Upper lobe of left lung (tissue), 4 donors: ENCODE data around the gene RAVER2.

Experiments
- POLR2A ChIP-seq, 4 donors: fragments of 450-650 bp; IDR thresholded peaks; one replicate each; pipeline ENCODE4 v1.5.1; 2016 to 2017; ENCODE audit warnings: antibody characterized with exemption in 4 of 4, mild to moderate bottlenecking in 2 of 4
- TF ChIP-seq, protein P1 (sequence below), 6 experiments: fragments of 450-650 bp in 4 of 6; fragments of 200-600 bp in 2 of 6; sonication (generic) in 2 of 6; IDR thresholded peaks; one replicate each; pipeline ENCODE4 v1.5.1; 2016 to 2019; ENCODE audit warnings: antibody characterized with exemption in 6 of 6

DNA sequence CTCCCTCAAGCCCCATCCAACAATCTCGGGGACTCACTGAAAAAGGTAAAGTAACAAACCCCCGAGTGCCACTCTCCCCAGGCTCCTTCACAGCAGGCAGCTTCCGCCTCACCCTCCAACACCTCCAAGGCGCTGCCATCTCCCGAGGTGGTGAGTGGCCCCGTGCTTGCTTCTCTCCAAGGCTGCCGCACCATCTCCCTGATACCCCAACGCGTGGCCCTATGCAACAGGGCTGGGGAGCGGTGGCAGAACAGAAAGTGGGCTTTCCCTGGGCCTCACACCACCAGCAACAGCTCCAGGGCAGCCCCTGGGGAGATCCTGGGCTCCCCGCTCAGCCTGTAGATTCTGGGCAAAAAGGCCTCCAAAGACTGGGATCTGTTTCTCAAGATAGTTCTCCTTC lies 105.1 kb downstream of the RAVER2 start:
- TF ChIP-seq, protein P1, sequence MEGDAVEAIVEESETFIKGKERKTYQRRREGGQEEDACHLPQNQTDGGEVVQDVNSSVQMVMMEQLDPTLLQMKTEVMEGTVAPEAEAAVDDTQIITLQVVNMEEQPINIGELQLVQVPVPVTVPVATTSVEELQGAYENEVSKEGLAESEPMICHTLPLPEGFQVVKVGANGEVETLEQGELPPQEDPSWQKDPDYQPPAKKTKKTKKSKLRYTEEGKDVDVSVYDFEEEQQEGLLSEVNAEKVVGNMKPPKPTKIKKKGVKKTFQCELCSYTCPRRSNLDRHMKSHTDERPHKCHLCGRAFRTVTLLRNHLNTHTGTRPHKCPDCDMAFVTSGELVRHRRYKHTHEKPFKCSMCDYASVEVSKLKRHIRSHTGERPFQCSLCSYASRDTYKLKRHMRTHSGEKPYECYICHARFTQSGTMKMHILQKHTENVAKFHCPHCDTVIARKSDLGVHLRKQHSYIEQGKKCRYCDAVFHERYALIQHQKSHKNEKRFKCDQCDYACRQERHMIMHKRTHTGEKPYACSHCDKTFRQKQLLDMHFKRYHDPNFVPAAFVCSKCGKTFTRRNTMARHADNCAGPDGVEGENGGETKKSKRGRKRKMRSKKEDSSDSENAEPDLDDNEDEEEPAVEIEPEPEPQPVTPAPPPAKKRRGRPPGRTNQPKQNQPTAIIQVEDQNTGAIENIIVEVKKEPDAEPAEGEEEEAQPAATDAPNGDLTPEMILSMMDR (IDR thresholded peaks at IDR 0.05): no peak
- TF ChIP-seq POLR2A (IDR thresholded peaks at IDR 0.05): no peak
